ENCODE results near the gene TAF11.

DNA sequence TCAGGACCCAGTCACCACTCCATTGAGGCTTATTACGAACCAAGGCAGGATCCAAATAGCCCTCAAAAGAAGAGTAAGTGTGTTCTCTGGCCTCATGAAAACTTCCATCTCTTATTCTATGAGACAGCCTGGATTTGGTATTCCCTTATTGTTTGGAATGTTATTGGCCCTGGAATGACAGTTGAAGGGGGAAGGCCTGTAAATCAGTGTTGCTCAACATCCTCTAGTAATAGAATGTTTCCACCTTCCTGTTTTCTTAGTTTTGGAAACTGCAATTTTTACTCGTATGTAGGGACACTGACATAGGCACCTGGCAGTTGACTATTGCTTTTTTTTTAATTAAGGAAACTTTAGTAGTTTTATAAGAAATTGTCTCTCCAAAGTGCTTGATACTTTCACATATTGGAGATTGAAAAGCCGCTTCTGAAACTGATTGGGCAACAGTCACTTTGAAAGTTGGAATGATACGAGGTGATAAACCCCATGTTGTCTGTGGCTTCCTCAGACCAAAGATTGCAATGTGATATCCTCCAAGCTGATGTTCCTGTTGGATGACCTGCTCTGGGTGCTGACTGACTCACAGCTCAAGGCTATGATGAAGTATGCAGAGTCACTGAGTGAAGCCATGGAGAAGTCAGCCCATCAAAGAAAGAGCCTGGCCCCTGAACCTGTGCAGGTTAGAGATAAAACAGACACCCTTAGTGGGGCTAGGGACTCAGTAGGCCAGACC is 52.9 kb downstream of the TAF11 start:
- TF ChIP-seq, protein P1, sequence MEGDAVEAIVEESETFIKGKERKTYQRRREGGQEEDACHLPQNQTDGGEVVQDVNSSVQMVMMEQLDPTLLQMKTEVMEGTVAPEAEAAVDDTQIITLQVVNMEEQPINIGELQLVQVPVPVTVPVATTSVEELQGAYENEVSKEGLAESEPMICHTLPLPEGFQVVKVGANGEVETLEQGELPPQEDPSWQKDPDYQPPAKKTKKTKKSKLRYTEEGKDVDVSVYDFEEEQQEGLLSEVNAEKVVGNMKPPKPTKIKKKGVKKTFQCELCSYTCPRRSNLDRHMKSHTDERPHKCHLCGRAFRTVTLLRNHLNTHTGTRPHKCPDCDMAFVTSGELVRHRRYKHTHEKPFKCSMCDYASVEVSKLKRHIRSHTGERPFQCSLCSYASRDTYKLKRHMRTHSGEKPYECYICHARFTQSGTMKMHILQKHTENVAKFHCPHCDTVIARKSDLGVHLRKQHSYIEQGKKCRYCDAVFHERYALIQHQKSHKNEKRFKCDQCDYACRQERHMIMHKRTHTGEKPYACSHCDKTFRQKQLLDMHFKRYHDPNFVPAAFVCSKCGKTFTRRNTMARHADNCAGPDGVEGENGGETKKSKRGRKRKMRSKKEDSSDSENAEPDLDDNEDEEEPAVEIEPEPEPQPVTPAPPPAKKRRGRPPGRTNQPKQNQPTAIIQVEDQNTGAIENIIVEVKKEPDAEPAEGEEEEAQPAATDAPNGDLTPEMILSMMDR (IDR thresholded peaks at IDR 0.05) = no peak
- no peak for TF ChIP-seq POLR2A (IDR thresholded peaks at IDR 0.05)

Measured in adrenal gland (tissue), 5 donors.